NK-92 (cell line): ENCODE data around the gene POU4F2.
"Not testable (repeated sequence)": the region's sequence is repeated elsewhere in the genome, so short reads cannot be mapped to it uniquely, and the experiment has no call there.

ENCODE experiments used
- DNase-seq: peaks from one replicate; lab custom pipeline; 2025; ENCODE audit not compliant: unreplicated experiment; lab: John Stamatoyannopoulos, UW

The POU4F2 gene

GRCh38 chr4:146654687-146655520, 16.2 kb downstream of the POU4F2 start:
- no peak for DNase-seq

GRCh38 chr4:146655521-146655856, 16.8 kb downstream of the POU4F2 start:
- DNase-seq: no peak

- no peak for DNase-seq
These were observed 22.7 kb downstream of the POU4F2 start for GRCh38 chr4:146661367-146661766.

- DNase-seq: not testable (repeated sequence)
These were observed 25.2 kb downstream of the POU4F2 start for GRCh38 chr4:146663968-146664311.

GRCh38 chr4:146674829-146675570, 36.3 kb downstream of the POU4F2 start:
- no peak for DNase-seq
